ENCODE results near the gene GPM6B. TPM values are rescaled to one million over a fixed set of nuclear protein-coding genes. Genes with fewer than 3 reads are reported as not detected.

The GPM6B gene
- total and polyA plus RNA-seq, 2 donors (not counting 3 experiments of a cell fraction or from before 2014, with no cell fraction given), result 0.30 TPM; not detected in 1

DNA sequence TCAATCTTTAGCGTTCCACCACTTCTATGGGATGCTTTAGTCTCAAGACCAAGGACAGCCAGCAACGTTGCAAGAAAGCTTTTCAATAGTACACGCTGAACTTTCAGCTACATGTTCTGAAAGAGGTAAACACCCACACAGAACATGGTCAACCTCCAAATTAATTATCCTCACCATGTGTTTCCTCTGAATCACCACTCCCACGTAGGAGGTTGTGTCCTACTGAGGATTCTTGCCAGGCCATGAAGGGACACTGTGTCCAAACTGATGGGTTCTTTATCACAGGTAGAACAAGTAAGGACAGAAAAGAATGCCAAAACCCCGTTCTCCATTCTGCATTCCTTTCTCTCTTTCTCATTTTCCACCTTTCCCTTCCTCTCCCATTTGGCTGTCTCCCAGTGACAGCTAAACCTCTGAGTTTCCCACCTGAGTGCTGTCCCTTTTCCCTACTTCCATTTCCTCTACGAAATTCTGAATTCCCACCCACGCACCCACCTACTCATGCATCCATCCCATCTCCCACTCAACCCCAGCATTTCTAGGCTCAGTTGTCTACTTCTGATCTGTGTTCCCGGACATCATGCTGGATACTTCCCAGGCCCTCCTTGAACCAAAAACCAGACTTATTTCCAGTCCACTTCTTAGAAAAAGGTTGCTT, 29.0 kb upstream of the GPM6B start:
- no peak overlapping the region for H2AFZ ChIP-seq (ENCODE audit: low read depth, low read length)
- no peak overlapping the region for H3K4me3 ChIP-seq (replicated peaks in 1 of 3; ENCODE audit: insufficient read depth in 1 of 3, low read depth in 1 of 3, low read length in 3 of 3)
- H3K4me1 ChIP-seq (ENCODE audit: control insufficient read depth, extremely low read depth, insufficient read depth, low read length), result no peaks in the 10 kb centered on the region
- no peaks in the 10 kb centered on the region for H3K79me2 ChIP-seq (ENCODE audit: control insufficient read depth, insufficient read depth, low read length)
- H3K27ac ChIP-seq (ENCODE audit: insufficient read depth, low read depth, low read length), result no peak overlapping the region
- TF ChIP-seq MYC (IDR thresholded peaks at IDR 0.05; ENCODE audit: low read depth, low read length), result no peak
- TF ChIP-seq FOS (IDR thresholded peaks at IDR 0.05; ENCODE audit: borderline replicate concordance, insufficient read depth, low read length), result no peak
- TF ChIP-seq JUN (IDR thresholded peaks at IDR 0.05; ENCODE audit: borderline replicate concordance, insufficient read depth, insufficient read length, low read depth), result no peak
- no peak for TF ChIP-seq GATA2 (IDR thresholded peaks at IDR 0.05; ENCODE audit: insufficient read depth, insufficient read length, low read depth, low read length)
- TF ChIP-seq, protein P1, sequence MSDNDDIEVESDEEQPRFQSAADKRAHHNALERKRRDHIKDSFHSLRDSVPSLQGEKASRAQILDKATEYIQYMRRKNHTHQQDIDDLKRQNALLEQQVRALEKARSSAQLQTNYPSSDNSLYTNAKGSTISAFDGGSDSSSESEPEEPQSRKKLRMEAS (IDR thresholded peaks at IDR 0.05; ENCODE audit: insufficient read depth, insufficient read length), result no peak
- no peak for TF ChIP-seq EZH2 (IDR thresholded peaks at IDR 0.05; ENCODE audit: borderline replicate concordance, low read depth, low read length, severe bottlenecking)
- no peak for TF ChIP-seq POLR2AphosphoS5 (IDR thresholded peaks at IDR 0.05; ENCODE audit: insufficient read depth, low read depth, low read length)
- POLR2A ChIA-PET, result no interaction called here
- H3K9me1 ChIP-seq (replicated peaks; ENCODE audit: control insufficient read depth, extremely low read depth, insufficient read depth, low read length), result no peaks in the 10 kb centered on the region
- no peaks in the 10 kb centered on the region for H3K27me3 ChIP-seq (ENCODE audit: control insufficient read depth in 2 of 2, insufficient read depth in 2 of 2, low read length in 2 of 2)
- no peaks in the 10 kb centered on the region for H4K20me1 ChIP-seq (replicated peaks; ENCODE audit: control insufficient read depth, extremely low read depth, insufficient read depth, low read length)
- H3K9me3 ChIP-seq (replicated peaks; ENCODE audit: control insufficient read depth, insufficient read depth, low read length), result no peaks in the 10 kb centered on the region
- DNase-seq (ENCODE audit: low read depth, low spot score) (no peak), FAIRE-seq (no peak)
- H3K36me3 ChIP-seq (ENCODE audit: control insufficient read depth in 2 of 2, extremely low read depth in 1 of 2, insufficient read depth in 2 of 2, low read length in 2 of 2), result no peaks in the 10 kb centered on the region
- intact Hi-C loops (cut with micrococcal nuclease) (no loop called here), dilution Hi-C loops (cut with MboI; ENCODE audit: extremely low pct_ligation_motif_present, low sequenced_read_pairs) (no loop called here)
- H3K4me2 ChIP-seq (ENCODE audit: insufficient read depth, low read length), result no peak overlapping the region
- CTCF ChIA-PET, result no interaction called here
- no peak overlapping the region for H3K9ac ChIP-seq (replicated peaks; ENCODE audit: extremely low read depth, insufficient read depth, low read length)
- no TSS peak for BruUV-seq (replicated peaks)
